GM13976 (cell line): ENCODE results near the gene ARSB.
A peak's percentile ranks its signal among the peaks of the same experiment; 100 is the strongest.

Experiments used
- DNase-seq: peaks from one replicate; pipeline ENCODE4 v3.0.0; 2012; ENCODE audit warnings: low spot score
- CTCF ChIP-seq: IDR thresholded peaks from 2 replicates; pipeline ENCODE4 v1.5.1; 2012; ENCODE audit warnings: borderline replicate concordance, mild to moderate bottlenecking; ENCODE audit not compliant: insufficient read depth; ENCODE audit errors: extremely low read depth, missing control alignments, control extremely low read depth
- in situ Hi-C: fragments of 300-500 bp; cut with MboI; formaldehyde crosslinking; loops from one replicate; pipeline ENCODE4 v1.12.0; 2022; ENCODE audit warnings: low sequenced_read_pairs, mixed read lengths, inconsistent platforms; ENCODE audit not compliant: unreplicated experiment

ARSB gene

GRCh38 chr5:78985116-78985724 lies at the start of gene ARSB:
TSS of gene ARSB (minus strand) at chr5:78985310. CDS start at chr5:78985248, 62 bp downstream.
- in situ Hi-C loops = no loop called here
- TF ChIP-seq CTCF = no peak
- DNase-seq = peak; percentile 66

- in situ Hi-C loops = no loop called here
- no peak for DNase-seq
- no peak for TF ChIP-seq CTCF
Measured at GRCh38 chr5:79032782-79033181, 47.7 kb upstream of the ARSB start.

GRCh38 chr5:79032031-79032695 lies 47.1 kb upstream of the ARSB start:
- TF ChIP-seq CTCF = no peak
- in situ Hi-C loops = no loop called here
- no peak for DNase-seq

GRCh38 chr5:79031485-79031867 lies 46.4 kb upstream of the ARSB start:
- TF ChIP-seq CTCF = no peak
- in situ Hi-C loops = no loop called here
- DNase-seq = no peak

- DNase-seq = no peak
- no peak for TF ChIP-seq CTCF
- in situ Hi-C loops = no loop called here
Measured at GRCh38 chr5:79030663-79031484, 45.8 kb upstream of the ARSB start.

GRCh38 chr5:79025054-79025472 lies 40.0 kb upstream of the ARSB start:
- peak; percentile 70 for TF ChIP-seq CTCF

More at GRCh38 chr5:79025054-79025472, 40.0 kb upstream of the ARSB start:
- peak; percentile 46 for DNase-seq
- in situ Hi-C loops = loop anchor here (10.0 kb wide), 2 partner anchors 90 to 440 kb away; partner anchors contain the start of gene BHMT
